Sciatic nerve (tissue), 2 donors: ENCODE measurements around the gene PITX2. TPM values are rescaled to one million over a fixed set of nuclear protein-coding genes. Genes with fewer than 3 reads are reported as not detected.

Experiments used
- ATAC-seq: fragments of 200-7000 bp; cut with Tn5 transposase; one replicate; pipeline ENCODE4 v1.9.1; 2020; ENCODE audit warnings: mild to moderate bottlenecking, moderate library complexity
- DNase-seq: peaks from one replicate; pipeline ENCODE4 v3.0.0-alpha.2; 2020; ENCODE audit warnings: low spot score
- intact Hi-C: fragments of 100-400 bp; cut with DNase I; formaldehyde crosslinking; loops from one replicate; pipeline ENCODE4 v1.14.2; 2022
- total RNA-seq: library from RNA; stranded (reverse); fragmentation: NEBNext Ultra II Directional; extraction: Animal tissue kit (Norgen Biotek cat#: 25700); gene quantifications from one replicate; pipeline ENCODE4 v1.2.1, GENCODE V29; 2021
- donor health status: DM: no; HTN: no; CAD: no.
- donor health status: DM: no; HTN: no; CAD: no.

The PITX2 gene
- total RNA-seq, 1 donor from 2014 or later, result not detected

- intact Hi-C loops, result no loop called here
- no peak for DNase-seq
- no peak for ATAC-seq
Measured at GRCh38 chr4:110637408-110638088, 14.7 kb upstream of the PITX2 start.

GRCh38 chr4:110636680-110637407, 14.0 kb upstream of the PITX2 start:
- intact Hi-C loops, result no loop called here
- ATAC-seq (peak; percentile 27), DNase-seq (no peak)

GRCh38 chr4:110636171-110636679, 13.3 kb upstream of the PITX2 start:
- ATAC-seq (no peak), DNase-seq (no peak)
- intact Hi-C loops, result no loop called here

GRCh38 chr4:110635163-110635865, 12.4 kb upstream of the PITX2 start:
- intact Hi-C loops, result no loop called here
- DNase-seq, result no peak
- no peak for ATAC-seq

- intact Hi-C loops, result no loop called here
- ATAC-seq (no peak), DNase-seq (no peak)
Measured at GRCh38 chr4:110634350-110635162, 11.7 kb upstream of the PITX2 start.

GRCh38 chr4:110633358-110634341, 10.8 kb upstream of the PITX2 start:
- ATAC-seq (no peak), DNase-seq (no peak)
- intact Hi-C loops, result no loop called here

GRCh38 chr4:110632506-110633357, 9.9 kb upstream of the PITX2 start:
- intact Hi-C loops, result no loop called here
- ATAC-seq (no peak), DNase-seq (no peak)

- intact Hi-C loops, result no loop called here
- peak; percentile 89 for ATAC-seq
- peak; percentile 78 for DNase-seq
Measured at GRCh38 chr4:110631584-110632505, 9.0 kb upstream of the PITX2 start.

- no peak for DNase-seq
- intact Hi-C loops, result no loop called here
- ATAC-seq, result no peak
Measured at GRCh38 chr4:110630688-110631402, 8.0 kb upstream of the PITX2 start.

GRCh38 chr4:110629780-110630687, 7.2 kb upstream of the PITX2 start:
- intact Hi-C loops, result no loop called here
- DNase-seq, result no peak
- no peak for ATAC-seq

- intact Hi-C loops, result no loop called here
- ATAC-seq (no peak), DNase-seq (no peak)
Measured at GRCh38 chr4:110629214-110629754, 6.4 kb upstream of the PITX2 start.

GRCh38 chr4:110628663-110629213, 5.9 kb upstream of the PITX2 start:
- ATAC-seq, result no peak
- no peak for DNase-seq

GRCh38 chr4:110627977-110628662, 5.2 kb upstream of the PITX2 start:
- intact Hi-C loops, result no loop called here
- ATAC-seq, result no peak
- no peak for DNase-seq

More at GRCh38 chr4:110628663-110629213, 5.9 kb upstream of the PITX2 start:
- intact Hi-C loops, result no loop called here
